ENCODE results near the gene LSM14A. TPM values are rescaled to one million over a fixed set of nuclear protein-coding genes. Genes with fewer than 3 reads are reported as not detected.

Gene LSM14A
- total and polyA plus RNA-seq, 2 of the 8 experiments (the other 6 are each of a cell fraction or from before 2014, with no cell fraction given): 117 to 195 TPM

- TF ChIP-seq RNF2 (IDR thresholded peaks at IDR 0.05; ENCODE audit: borderline replicate concordance, low read depth, low read length, missing control alignments, poor library complexity, severe bottlenecking): no peak
Observed at GRCh38 chr19:34225659-34226015, 53.3 kb downstream of the LSM14A start (continued).
